ENCODE data around the gene PPP1R3G. TPM values are rescaled to one million over a fixed set of nuclear protein-coding genes. Genes with fewer than 3 reads are reported as not detected.
A peak's percentile ranks its signal among the peaks of the same experiment; 100 is the strongest.

The PPP1R3G gene
- total and polyA plus RNA-seq, 2 of the 13 experiments (the other 11 are each of a cell fraction or from before 2014, with no cell fraction given), result 1.2 to 1.3 TPM

- TF ChIP-seq SOX13 (IDR thresholded peaks at IDR 0.05) (peak; percentile 75), SOX13 (CRISPR knock-in tag; conservative IDR thresholded peaks at IDR 0.05 in 1 of 2, IDR thresholded peaks at IDR 0.05 in 1 of 2) (peak in 1 of 2 experiments; percentile 90; a peak in 2 of 4 replicates), IRF2 (CRISPR knock-in tag; IDR thresholded peaks at IDR 0.05) (peak; percentile 90), WIZ (CRISPR knock-in tag; IDR thresholded peaks at IDR 0.05) (0 out of 2 replicates have a peak, but pooled peaks have one; percentile 72), HNRNPK (IDR thresholded peaks at IDR 0.05; ENCODE audit: low read depth, low read length, poor library complexity, severe bottlenecking) (no peak), KAT2B (IDR thresholded peaks at IDR 0.05; ENCODE audit: borderline replicate concordance, low read depth, low read length) (no peak), ZNF224 (CRISPR knock-in tag; IDR thresholded peaks at IDR 0.05) (no peak), ZNF543 (CRISPR knock-in tag; IDR thresholded peaks at IDR 0.05) (peak; percentile 49; the same call in 1 of the 2 replicates), PAX8 (CRISPR knock-in tag; IDR thresholded peaks at IDR 0.05; ENCODE audit: borderline replicate concordance) (no peak), NKX3-1 (CRISPR knock-in tag; IDR thresholded peaks at IDR 0.05) (peak; percentile 53; the same call in 1 of the 2 replicates), ZNF101 (CRISPR knock-in tag; IDR thresholded peaks at IDR 0.05; ENCODE audit: borderline replicate concordance, low read depth) (no peak), HES4 (CRISPR knock-in tag; IDR thresholded peaks at IDR 0.05; ENCODE audit: borderline replicate concordance) (no peak), NFIC (IDR thresholded peaks at IDR 0.05; ENCODE audit: low read length) (peak; percentile 90), ZNF253 (CRISPR knock-in tag; IDR thresholded peaks at IDR 0.05; ENCODE audit: borderline replicate concordance) (no peak), ZNF660 (CRISPR knock-in tag; IDR thresholded peaks at IDR 0.05; ENCODE audit: borderline replicate concordance, low read depth) (no peak), TCF12 (IDR thresholded peaks at IDR 0.05) (no peak), TCF12 (CRISPR knock-in tag; IDR thresholded peaks at IDR 0.05) (peak; percentile 99), IKZF4 (CRISPR knock-in tag; IDR thresholded peaks at IDR 0.05; ENCODE audit: borderline replicate concordance, low read depth, not compliant biosample characterization) (no peak), ZNF383 (CRISPR knock-in tag; IDR thresholded peaks at IDR 0.05; ENCODE audit: borderline replicate concordance) (no peak), ZNF496 (CRISPR knock-in tag; IDR thresholded peaks at IDR 0.05; ENCODE audit: insufficient replicate concordance) (no peak), ZNF792 (CRISPR knock-in tag; IDR thresholded peaks at IDR 0.05) (peak; percentile 80), JDP2 (CRISPR knock-in tag; IDR thresholded peaks at IDR 0.05; ENCODE audit: borderline replicate concordance) (no peak), ASH2L (IDR thresholded peaks at IDR 0.05; ENCODE audit: insufficient read length, low read depth, low read length) (peak; percentile 96), ZNF773 (CRISPR knock-in tag; IDR thresholded peaks at IDR 0.05; ENCODE audit: borderline replicate concordance) (no peak)
- TF ChIP-seq, protein P1, sequence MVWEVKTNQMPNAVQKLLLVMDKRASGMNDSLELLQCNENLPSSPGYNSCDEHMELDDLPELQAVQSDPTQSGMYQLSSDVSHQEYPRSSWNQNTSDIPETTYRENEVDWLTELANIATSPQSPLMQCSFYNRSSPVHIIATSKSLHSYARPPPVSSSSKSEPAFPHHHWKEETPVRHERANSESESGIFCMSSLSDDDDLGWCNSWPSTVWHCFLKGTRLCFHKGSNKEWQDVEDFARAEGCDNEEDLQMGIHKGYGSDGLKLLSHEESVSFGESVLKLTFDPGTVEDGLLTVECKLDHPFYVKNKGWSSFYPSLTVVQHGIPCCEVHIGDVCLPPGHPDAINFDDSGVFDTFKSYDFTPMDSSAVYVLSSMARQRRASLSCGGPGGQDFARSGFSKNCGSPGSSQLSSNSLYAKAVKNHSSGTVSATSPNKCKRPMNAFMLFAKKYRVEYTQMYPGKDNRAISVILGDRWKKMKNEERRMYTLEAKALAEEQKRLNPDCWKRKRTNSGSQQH (CRISPR knock-in tag; IDR thresholded peaks at IDR 0.05; ENCODE audit: low read depth), result peak; percentile 74; the same call in 1 of the 2 replicates
- TF ChIP-seq, protein P2, sequence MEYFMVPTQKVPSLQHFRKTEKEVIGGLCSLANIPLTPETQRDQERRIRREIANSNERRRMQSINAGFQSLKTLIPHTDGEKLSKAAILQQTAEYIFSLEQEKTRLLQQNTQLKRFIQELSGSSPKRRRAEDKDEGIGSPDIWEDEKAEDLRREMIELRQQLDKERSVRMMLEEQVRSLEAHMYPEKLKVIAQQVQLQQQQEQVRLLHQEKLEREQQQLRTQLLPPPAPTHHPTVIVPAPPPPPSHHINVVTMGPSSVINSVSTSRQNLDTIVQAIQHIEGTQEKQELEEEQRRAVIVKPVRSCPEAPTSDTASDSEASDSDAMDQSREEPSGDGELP (IDR thresholded peaks at IDR 0.05; ENCODE audit: borderline replicate concordance, low read depth), result peak; percentile 93
- TF ChIP-seq, protein P3, sequence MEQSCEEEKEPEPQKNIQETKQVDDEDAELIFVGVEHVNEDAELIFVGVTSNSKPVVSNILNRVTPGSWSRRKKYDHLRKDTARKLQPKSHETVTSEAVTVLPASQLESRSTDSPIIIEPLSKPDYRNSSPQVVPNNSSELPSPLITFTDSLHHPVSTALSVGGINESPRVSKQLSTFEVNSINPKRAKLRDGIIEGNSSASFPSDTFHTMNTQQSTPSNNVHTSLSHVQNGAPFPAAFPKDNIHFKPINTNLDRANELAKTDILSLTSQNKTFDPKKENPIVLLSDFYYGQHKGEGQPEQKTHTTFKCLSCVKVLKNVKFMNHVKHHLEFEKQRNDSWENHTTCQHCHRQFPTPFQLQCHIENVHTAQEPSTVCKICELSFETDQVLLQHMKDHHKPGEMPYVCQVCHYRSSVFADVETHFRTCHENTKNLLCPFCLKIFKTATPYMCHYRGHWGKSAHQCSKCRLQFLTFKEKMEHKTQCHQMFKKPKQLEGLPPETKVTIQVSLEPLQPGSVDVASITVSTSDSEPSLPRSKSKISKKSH (CRISPR knock-in tag; IDR thresholded peaks at IDR 0.05; ENCODE audit: borderline replicate concordance), result no peak
Observed at GRCh38 chr6:5059036-5059896, 25.9 kb upstream of the PPP1R3G start (continued).
